Colon (tissue), 2 donors: ENCODE measurements around the gene MRFAP1.
"Not testable (repeated sequence)": the region's sequence is repeated elsewhere in the genome, so short reads cannot be mapped to it uniquely, and the experiment has no call there.

Experiments
- FAIRE-seq: peaks from 2 replicates; lab custom pipeline; 2012; peaks lifted over from hg19 to GRCh38; lab: Jason Lieb, UNC
- donor health status: control.
- donor health status: control.

MRFAP1 gene

DNA sequence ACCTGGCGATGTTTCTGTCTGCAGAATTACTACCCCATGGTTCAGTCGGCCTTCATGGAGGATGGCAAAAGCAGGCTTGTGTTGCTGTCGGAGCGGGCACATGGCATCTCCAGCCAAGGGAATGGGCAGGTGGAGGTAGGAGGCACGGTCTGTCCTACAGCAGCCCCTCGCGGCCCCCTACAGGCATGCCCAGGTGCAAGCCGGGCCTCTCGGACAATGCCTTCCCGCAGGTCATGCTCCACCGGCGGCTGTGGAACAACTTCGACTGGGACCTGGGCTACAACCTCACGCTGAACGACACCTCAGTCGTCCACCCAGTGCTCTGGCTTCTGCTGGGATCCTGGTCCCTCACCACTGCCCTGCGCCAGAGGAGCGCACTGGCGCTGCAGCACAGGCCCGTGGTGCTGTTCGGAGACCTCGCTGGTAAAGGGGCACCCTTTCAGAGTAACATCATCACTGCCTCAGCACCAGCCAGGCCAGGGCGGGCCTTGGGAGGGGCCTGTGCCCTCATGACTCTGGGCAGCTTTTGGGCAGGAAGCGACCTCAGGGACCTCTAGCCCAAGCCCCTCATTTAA lies 29.5 kb upstream of the MRFAP1 start:
- no peak for FAIRE-seq

DNA sequence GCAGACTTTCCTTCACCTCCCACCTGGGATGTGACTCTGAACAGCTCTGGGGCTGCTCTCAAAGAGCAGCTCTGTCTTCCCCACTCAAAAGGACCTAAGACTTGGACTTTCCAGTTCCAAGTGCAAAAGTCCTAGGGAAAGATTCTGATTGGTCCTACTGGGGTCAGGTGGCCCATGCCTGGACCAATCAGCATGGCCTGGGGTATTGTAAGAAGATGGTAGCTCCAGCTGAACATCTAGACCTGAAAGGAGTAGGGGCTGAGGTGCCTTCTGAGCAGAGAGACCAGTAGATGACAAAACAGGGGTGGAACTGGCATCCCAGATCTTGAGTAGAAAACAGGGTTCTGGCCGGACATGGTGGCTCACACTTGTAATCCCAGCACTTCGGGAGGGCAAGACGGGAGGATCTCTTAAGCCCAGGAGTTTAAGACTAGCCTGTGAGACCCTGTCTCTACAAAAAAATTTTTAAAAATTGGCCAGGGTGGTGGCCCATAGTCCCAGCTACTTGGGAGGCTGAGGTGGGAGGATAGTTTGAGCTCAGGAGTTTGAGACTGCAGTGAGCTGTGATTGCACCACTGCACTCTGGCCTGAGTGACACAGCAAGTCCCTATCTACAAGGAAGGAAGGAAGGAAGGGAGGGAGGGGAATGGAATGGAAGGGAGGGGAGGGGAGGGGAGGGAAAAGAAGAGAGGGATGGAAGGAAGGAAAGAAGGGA lies 27.4 kb upstream of the MRFAP1 start:
- no peak for FAIRE-seq

DNA sequence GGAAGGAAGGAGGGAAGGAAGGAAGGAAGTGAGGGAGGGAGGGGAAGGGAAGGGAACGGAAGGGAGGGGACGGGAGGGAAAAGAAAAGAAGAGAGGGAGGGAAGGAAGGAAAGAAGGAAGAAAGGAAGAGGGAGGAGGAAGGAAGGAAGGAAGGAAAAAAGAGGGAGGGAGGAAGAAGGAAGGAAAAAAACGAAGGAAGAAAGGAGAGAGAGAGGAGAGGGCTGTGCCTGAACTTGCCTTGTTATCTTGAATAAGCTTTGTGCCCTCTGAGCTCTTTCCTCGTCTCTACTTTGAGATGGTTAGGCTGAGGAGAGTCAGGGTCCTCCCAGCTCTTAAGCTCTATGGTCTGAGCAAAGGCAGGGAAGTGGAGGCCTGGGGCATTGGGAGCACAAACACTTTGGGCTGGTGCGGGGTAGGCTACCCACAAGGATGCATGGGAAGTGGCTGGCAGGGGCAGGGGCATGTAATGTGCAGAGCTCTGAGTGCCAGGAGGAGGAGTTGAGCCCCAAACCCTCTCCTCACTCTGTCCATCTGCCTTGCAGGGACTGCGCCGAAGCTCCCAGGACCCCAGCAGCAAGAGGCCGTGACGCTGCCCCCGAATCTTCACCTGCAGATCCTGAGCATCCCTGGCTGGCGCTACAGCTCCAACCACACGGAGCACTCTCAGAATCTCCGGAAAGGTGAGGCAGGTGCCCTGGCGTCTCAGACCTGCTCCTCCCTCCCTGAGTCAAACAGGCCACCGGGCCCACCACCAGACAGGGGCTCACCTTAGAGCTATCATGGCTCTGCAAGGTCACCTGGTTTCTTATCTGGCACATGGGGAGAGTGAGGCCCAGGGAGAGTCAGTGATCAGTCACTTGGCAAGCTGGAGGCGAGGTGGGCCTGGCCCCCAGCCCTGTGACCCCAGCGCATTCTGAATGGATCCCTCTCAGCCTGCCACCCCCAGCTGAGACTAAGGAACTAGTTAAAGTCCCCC lies 26.5 kb upstream of the MRFAP1 start:
- no peak for FAIRE-seq

DNA sequence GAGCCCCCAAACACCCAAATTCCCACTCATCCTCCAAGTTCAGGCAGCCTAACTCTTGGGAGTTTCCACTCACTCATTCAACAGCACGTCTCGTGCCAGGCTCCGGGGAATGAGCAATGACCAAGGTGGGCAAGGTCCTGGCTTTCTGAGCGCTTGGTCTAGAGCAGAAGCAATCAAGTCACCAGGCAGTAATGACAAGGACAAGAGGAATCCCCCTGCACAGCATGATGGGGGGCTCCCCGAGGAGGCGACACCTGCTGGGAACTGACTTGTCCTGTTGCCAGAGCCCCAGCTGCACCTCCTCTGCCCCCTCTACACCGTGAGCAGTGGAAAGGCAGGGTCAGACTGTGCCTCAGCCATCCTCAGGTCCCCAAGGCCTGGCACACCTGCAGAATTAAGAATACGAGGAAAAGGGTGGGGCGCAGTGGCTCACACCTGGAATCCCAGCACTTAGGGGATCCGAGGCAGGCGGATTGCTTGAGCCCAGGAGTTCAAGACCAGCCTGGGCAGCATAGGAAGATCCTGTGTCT lies 25.7 kb upstream of the MRFAP1 start:
- FAIRE-seq = no peak

DNA sequence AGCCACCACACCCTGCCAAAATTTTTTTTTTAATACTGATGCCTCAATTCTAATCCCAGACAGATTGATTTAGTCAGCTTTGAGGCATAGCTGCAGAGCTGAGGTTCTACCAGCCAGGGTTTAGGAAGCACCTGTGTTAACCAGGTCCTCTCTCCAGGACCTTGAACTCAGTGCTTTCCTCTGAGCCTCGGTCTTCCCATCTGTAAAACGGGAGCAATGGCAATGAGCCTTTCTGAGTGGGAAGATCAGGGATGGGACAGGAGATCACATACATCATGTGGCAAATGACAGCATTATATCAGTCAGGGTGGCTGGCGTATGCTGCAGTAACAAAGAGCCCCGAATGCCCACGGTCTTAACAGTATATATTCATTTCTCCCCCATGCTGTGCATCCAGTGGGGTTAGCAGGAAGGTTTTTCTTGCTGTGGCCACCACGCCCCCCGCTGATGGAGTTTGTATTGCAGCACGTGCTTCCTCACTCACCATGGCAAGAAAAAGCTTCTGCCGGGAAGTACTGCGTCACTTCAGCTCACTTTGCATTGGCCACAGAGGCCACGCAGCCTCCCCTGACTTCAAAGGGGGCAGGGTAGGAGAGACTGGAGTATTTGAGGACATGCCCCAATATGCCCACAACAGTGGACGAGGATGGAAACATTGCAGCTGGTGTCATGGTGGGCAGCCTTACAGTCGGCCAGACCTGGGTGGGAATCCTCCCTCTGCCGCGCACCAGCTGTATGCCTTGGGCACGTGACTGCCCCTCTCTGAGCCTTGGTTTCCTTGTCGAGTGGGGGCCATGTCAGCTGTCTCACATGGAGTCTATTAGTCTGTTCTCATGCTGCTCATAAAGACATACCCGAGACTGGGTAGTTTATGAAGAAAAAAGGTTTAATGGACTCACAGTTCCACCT lies 24.1 kb upstream of the MRFAP1 start:
- no peak for FAIRE-seq

DNA sequence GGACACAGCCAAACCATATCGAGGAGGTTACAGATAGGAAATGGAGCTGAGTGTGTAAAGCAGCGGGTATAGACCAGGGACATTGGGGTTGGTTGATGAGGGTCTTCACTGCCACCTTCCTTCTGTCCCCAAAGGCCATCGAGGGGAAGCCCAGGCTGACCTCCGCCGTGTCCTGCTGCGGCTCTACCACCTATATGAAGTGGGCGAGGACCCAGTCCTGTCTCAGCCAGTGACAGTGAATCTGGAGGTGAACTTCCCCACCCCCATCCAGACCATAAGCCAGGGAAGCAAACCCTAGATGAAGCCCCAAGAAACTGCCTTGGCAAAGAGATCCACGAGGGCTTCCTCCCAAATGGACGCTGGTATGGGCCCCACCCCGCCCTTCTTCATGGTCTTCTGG lies 23.2 kb upstream of the MRFAP1 start:
- no peak for FAIRE-seq

DNA sequence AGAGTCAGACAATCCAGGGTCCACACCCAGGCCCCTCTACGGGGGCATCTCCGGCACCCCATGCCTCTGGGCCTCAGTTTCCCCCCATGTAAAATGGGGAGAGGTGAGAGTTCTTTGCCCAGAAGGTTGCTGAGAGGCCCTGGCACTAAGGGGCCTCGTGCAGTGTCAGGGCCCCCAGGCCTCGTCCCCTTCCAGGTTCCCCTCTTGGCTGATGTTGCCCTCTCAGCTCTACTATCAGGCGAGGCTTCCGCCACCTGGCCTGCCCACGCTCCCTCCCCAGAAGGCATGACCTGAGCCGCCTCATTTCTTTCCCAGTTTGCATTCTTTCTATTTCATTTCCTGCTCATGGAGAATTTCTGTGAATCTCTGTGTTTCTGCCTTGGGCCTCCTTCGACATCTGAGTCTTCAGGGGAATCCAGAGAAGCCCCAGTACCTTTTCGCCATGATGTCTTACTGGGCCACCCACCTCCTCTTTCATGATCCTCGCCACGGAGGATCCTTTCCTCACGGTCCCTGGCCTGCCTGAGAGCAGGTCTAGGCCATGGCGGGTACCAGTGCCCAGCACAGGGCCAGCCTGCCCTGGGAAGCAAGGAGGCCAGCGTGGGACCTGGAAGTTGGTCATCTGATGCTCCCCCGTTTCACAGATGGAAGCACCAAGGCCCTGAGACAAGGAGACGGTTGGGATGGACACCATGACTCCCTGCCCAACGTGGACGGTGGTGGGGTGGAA lies 21.9 kb upstream of the MRFAP1 start:
- no peak for FAIRE-seq

DNA sequence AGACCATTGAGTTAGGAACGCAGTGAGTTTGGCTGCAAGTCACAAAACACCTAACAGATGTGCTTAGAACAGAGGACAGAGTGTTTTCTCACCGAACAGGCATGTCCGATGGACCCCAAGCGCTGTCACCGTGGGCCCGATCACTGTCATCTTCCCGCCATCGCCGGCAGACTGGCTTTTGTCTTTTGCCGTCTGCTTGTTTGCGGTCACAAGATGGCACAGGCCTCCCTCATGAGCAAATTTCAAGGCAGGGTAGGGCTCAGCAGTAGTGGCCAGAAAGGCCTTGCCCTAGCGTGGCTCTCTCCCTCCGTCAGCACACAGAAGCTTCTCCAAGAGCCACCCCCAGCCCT lies 21.4 kb upstream of the MRFAP1 start:
- no peak for FAIRE-seq

DNA sequence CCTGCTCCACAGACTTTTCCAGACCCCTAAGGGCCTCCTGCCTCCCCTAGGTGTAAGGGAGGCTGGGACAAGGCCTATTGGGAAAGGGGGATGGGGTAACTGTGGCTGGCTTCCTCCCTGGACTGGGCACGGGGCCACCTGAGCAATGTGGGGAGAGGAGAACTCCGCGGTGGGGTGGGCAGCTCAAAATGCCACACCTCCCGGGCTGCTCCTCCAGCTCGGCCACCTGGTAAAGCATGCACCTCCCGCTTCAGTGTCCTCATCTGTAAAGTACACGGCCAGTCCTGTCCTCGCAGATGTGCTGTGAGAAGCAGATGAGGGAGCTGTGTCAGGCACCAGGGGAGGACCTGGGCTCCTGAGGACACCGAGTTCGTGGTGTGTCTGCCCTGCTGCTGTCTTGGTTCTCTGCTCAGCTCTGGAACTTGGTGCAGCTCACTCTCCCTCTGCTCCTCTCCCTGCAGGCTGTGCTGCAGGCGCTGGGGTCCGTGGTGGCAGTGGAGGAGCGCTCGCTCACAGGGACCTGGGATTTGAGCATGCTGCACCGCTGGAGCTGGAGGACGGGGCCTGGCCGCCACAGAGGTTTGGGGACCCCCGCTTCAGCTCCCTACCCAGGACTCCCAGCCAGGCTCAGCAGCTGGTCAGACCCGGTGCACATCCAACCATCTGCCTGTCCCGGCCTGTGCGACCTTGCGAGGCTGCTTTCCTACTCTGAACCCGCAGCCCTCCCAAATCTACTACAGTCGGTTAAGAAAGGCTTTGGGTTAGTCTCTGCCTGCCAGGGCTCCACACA lies 20.8 kb upstream of the MRFAP1 start:
- no peak for FAIRE-seq

DNA sequence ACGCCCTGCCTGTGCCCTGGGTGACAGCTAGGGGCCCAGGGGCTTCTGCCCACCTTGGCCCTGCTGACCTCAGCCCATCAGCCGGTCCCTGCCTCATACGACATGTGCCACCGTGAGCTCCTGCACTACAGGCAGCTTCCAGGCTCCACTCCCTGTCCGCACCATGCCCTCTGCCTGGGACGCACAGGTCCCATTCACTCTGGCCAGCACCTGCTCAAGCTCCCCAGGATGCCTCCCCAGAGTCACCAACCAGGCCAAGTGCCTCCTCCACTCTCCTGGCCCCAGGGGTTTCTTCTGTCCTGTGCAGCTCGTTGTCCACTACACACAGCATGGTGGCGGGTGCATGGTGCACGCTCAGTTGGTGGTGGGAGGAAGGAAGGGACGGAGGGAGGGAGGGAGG lies 20.2 kb upstream of the MRFAP1 start:
- FAIRE-seq = no peak

DNA sequence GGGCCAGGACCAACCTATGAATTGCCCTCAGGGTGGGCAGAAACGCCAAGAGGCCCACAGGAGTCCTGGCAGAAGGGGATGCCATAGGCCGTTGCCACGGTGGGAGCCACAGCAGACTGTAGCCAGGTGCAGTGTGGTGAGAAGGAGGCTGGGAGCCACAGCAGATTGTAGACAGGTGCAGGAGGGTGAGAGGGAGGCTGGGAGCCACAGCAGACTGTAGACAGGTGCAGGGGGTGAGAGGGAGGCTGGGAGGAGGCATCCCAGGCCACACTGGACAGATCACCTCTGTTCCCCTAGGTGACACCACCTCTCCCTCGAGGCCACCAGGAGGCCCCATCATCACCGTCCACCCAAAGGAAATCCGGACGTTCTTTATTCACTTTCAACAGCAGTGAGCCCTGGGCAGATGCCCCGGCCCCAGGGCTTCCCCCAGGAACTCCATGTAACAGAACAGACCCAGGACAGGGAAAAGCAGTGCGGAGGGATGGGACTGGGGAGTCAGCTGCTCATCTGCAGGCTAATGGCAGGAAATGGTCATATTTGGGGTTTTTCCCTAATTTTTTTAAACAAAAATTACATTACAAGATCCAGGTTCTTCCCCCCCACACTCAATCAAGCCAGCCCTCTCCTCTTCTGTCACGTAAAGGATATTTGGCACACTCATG lies 19.5 kb upstream of the MRFAP1 start:
- no peak for FAIRE-seq

DNA sequence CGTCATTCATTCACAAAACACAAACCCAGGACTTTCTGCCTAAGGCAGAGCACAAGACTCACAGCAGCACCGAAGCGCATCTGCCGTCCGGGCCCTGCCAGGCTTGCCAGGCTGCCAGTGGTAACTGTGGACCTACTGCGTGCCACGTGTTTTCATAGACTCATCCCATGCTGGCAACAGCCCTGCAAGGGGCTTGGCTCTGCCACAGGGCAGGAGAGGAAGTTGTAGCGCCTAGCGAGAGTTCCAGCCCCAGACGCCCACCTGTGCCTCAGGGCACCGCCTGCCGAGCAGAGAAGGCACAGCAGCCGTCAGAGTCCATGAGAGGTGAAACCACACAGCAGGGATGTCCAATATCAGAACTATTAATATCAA lies 18.9 kb upstream of the MRFAP1 start:
- no peak for FAIRE-seq

DNA sequence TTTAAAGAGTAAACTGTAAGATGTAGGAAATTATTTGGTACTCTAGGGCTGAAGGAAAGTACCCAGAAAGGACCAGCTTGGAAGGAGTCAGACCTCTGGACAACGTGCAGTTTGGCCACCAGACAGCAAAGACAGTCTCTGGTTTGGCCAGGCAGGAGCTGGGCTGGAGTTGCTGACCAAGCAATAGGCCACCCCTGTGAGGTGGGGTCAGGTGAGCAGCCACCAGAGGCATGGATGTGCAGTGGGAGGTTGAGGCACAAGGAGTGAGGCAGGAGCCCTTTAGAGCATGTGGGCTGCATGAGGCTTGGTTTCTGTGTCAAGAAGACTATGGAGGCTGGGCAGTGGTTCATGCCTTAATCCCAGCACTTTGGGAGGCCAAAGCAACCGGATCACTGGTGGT lies 17.7 kb upstream of the MRFAP1 start:
- FAIRE-seq = no peak

DNA sequence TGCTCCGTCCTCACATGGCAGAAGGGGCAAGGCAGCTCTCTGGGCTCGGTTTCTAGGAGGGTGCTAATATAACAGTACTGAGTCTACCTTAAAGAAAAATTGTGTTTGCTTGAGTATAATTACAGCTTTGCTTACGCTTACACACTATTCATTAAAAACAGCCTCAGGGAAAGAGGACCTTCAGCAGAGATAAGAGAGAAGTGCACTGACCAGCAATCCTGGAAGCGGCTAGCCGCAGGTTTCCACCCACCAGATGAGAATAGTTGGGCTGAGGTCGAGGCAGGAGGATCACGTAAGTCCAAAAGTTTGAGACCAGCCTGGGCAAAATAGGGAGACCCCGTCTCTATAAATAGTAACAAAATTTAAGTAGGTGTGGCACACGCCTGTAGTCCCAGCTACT lies 15.2 kb upstream of the MRFAP1 start:
- FAIRE-seq = no peak

DNA sequence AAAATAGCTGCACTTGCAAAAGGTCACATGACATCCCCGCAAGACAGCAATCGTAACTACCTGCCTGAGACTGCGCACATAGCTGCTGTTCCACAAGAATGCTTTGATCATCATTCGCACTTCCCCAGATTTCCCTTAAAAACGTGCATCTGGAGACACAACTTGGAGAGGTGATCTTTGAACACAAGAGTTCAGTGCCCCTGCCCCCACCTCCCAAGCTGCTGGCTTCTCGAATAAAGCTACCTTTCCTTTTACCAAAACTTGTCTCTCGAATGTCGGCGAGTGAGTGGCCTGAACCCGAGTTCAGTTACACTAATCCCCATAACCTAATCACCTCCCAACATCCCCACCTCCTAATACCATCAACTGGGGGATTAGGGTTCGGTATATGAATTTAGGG lies 14.4 kb upstream of the MRFAP1 start:
- no peak for FAIRE-seq

DNA sequence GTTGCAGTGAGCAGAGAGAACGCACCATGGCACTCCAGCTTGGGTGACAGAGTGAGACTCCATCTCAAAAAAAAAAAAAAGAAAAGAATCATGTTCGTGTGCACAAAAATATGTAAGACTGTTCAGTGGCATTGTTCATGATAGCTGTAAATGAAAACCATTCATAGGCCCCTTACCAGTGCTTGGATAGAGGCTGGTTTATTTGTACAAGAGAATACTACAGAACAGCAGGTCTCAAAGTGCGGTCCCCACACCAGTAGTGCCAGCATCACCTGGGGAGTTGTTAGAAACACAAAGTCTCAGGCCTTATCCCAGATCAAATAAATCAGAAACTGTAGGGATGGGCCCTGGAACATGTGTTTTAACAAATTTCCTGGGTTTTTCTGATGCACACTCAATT lies 12.7 kb upstream of the MRFAP1 start:
- no peak for FAIRE-seq

DNA sequence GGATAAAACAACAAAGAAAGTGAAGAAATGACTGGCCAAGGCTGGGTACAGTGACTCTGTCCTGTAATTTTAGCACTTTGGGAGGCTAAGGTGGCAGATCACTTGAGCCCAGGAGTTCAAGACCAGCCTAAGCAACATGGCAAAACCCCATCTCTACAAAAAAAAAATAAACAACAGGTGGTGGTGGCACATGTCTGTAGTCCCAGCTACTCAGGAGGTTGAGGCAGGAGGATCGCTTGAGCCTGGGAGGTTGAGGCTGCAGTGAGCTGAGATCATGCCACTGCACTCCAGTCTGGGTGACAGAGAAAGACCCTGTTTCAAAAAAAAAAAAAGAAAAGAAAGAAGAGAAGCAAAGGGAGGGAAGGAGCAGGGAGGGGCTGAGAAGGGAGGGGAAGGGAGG lies 12.0 kb upstream of the MRFAP1 start:
- FAIRE-seq = not testable (repeated sequence)

DNA sequence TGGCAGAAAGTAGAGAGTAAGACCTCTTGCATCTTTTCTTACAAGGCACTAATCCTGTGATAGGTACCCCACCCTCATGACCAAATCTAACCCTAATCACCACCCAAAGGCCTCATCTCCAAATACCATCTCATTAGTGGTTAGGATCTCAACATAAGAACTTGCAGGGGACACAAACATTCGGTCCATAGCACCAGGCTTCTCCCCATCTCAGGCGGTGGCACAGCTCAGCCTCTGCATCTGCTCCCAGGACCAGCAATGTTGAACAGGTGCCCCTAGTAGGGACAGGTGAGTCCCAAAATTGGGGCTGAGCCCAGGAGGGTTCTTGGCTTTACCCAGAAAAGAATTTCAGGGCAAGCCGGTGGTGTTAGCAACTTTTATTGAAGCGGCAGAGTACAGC lies 8.4 kb upstream of the MRFAP1 start:
- no peak for FAIRE-seq

DNA sequence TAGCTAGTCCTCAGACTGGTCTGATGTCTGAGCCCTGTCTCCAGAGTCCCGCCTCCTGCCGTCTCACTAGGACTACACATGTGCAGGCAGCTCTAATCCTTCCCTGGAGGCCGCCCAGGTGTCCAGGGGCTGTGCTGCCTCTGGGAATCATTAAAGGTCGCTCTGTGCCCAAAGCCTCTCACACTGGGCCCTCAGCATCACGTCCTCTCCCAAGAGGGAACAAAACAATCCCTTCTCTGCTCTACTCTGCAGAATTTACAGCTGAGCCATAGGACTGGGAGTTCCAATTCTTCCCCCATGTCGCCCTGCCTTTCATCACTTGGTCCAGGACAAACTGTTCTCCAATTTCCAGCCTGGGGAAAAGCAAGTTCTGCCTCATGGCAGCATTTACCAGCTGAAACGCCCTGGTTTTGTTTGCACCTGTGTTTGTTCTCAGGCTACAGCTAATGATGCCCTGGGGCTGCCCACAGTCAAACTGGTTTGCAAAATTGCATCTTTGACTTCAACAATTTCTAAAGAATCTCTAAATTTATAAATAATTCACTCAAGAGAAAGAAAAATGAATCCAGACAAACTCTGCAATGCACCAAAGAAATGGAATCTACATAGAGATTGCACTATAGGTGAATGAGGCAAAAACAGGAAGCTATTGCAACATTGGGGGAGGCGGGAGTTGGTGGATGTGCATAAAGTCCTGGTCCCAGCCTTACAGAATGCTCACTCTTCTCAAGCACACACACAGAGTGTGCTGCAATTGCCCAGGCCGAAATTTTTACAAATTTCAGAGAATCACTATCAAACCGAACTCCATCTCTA lies 7.2 kb upstream of the MRFAP1 start:
- FAIRE-seq = no peak
